Measurements from ENCODE around the gene FBXO9. TPM values are rescaled to one million over a fixed set of nuclear protein-coding genes. Genes with fewer than 3 reads are reported as not detected.
"Not testable (repeated sequence)": the region's sequence is repeated elsewhere in the genome, so short reads cannot be mapped to it uniquely, and the experiment has no call there.

FBXO9 gene
- total RNA-seq, 1 donor from 2014 or later: 78.5 TPM

- DNase-seq (ENCODE audit: extremely low spot score, unreplicated experiment): no peak
- no peak overlapping the region for H3K4me3 Mint-ChIP-seq
- no peaks in the 10 kb centered on the region for H3K27me3 Mint-ChIP-seq
- H3K36me3 Mint-ChIP-seq: peaks cover 21% of the 10 kb centered on the region
- no peak overlapping the region for H3K27ac Mint-ChIP-seq
- peaks cover 25% of the 10 kb centered on the region for H3K4me1 Mint-ChIP-seq (ENCODE audit: unreplicated experiment)
- no peak for TF ChIP-seq CTCF (conservative IDR thresholded peaks at IDR 0.05)
- peaks cover 3% of the 10 kb centered on the region for H3K9me3 Mint-ChIP-seq
Measured at GRCh38 chr6:53045891-53046673, 19.1 kb upstream of the FBXO9 start.

DNA sequence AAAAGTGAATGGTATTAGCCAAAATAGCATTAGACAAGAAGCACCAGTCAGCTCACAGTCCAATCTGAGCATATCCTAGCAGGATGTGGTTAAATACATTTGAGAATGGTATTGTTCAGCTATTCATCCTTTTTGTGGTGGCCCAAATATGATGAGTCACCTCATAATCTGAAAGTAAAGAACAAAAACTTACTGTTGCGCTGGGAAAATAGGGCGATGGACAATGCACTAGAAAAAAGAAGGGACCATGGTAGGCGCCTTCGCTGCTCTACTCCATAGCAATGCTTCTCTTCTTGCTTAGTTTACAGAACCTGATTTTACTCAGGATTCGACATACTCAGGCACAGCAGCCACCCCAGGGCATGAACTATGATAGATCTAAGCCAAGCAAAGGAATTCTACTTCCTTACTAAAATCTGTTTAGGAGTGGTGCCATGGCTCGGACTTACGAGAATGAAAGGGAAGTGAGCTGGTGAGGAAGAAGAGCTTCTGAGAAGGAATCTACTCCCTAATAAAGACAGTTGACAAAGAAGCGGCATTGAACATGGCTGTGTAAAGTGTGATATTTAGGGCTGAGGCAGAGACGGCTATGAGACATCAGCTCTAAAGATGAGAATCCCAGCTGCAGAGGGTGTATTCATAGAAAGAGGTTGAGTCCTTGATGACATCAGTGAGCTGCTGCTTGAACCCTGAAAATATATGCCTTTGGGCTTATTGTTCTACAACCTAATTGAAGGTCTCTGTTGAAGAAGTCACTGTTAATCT is 16.6 kb upstream of the FBXO9 start:
- Mint-ChIP-seq H3K27ac (no peak overlapping the region), H3K4me1 (ENCODE audit: unreplicated experiment) (peaks cover 13% of the 10 kb centered on the region), H3K9me3 (peaks cover 3% of the 10 kb centered on the region), H3K36me3 (peaks cover 28% of the 10 kb centered on the region), H3K27me3 (no peaks in the 10 kb centered on the region), H3K4me3 (no peak overlapping the region)
- TF ChIP-seq CTCF (conservative IDR thresholded peaks at IDR 0.05): no peak
- DNase-seq (ENCODE audit: extremely low spot score, unreplicated experiment): no peak

- DNase-seq (ENCODE audit: extremely low spot score, unreplicated experiment): no peak
- Mint-ChIP-seq H3K4me1 (ENCODE audit: unreplicated experiment) (peaks cover 12% of the 10 kb centered on the region), H3K9me3 (peaks cover 3% of the 10 kb centered on the region), H3K36me3 (peaks cover 32% of the 10 kb centered on the region), H3K27ac (no peak overlapping the region), H3K4me3 (no peak overlapping the region), H3K27me3 (no peaks in the 10 kb centered on the region)
- no peak for TF ChIP-seq CTCF (conservative IDR thresholded peaks at IDR 0.05)
Measured at GRCh38 chr6:53049415-53049814, 15.8 kb upstream of the FBXO9 start.

GRCh38 chr6:53052152-53052551 is 13.1 kb upstream of the FBXO9 start:
- not testable (repeated sequence) for DNase-seq (ENCODE audit: extremely low spot score, unreplicated experiment); H3K9me3 Mint-ChIP-seq; H3K4me3 Mint-ChIP-seq; H3K27ac Mint-ChIP-seq; H3K27me3 Mint-ChIP-seq
- H3K4me1 Mint-ChIP-seq (ENCODE audit: unreplicated experiment): peaks cover 15% of the 10 kb centered on the region
- H3K36me3 Mint-ChIP-seq: peaks cover 29% of the 10 kb centered on the region

GRCh38 chr6:53054532-53054931 is 10.7 kb upstream of the FBXO9 start:
- TF ChIP-seq CTCF (conservative IDR thresholded peaks at IDR 0.05): no peak
- Mint-ChIP-seq H3K27ac (no peak overlapping the region), H3K27me3 (no peaks in the 10 kb centered on the region), H3K9me3 (no peaks in the 10 kb centered on the region), H3K4me3 (no peak overlapping the region), H3K4me1 (ENCODE audit: unreplicated experiment) (peaks cover 23% of the 10 kb centered on the region), H3K36me3 (peaks cover 27% of the 10 kb centered on the region)
- no peak for DNase-seq (ENCODE audit: extremely low spot score, unreplicated experiment)

DNA sequence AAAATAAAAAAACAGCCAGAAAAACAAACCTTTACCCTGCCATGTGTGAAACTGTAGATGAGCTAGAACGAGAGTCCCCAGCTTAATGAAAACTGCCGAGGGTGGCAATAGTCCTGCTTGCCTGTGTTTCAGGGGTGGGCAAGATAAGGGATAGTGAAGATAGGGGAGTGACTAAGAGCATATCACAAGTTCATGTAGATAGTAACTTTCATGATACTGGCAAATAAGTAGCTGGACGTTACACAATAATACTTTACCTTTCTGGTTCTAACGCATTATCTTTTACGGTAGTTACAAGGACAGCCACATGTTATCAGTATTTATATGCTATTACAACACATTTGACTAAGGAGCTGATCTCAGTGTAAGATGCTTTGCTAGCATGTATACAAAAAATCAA is 9.3 kb upstream of the FBXO9 start:
- Mint-ChIP-seq H3K4me1 (ENCODE audit: unreplicated experiment) (peaks cover 29% of the 10 kb centered on the region), H3K27ac (peak overlapping the region; percentile 5), H3K4me3 (no peak overlapping the region), H3K9me3 (no peaks in the 10 kb centered on the region), H3K36me3 (peaks cover 25% of the 10 kb centered on the region), H3K27me3 (no peaks in the 10 kb centered on the region)
- no peak for TF ChIP-seq CTCF (conservative IDR thresholded peaks at IDR 0.05)
- no peak for DNase-seq (ENCODE audit: extremely low spot score, unreplicated experiment)

Data from type B pancreatic cell (in vitro differentiated cells).